Uterine smooth muscle cell (primary cell): ENCODE results near the gene FCMR. TPM values are rescaled to one million over a fixed set of nuclear protein-coding genes. Genes with fewer than 3 reads are reported as not detected.

ENCODE experiments used
- total RNA-seq: library from RNA; depleted of rRNA; stranded (reverse); fragments of >200 nt; gene quantifications from 2 replicates; pipeline ENCODE4 v1.2.3, GENCODE V29; 2014

Gene FCMR, protein sequence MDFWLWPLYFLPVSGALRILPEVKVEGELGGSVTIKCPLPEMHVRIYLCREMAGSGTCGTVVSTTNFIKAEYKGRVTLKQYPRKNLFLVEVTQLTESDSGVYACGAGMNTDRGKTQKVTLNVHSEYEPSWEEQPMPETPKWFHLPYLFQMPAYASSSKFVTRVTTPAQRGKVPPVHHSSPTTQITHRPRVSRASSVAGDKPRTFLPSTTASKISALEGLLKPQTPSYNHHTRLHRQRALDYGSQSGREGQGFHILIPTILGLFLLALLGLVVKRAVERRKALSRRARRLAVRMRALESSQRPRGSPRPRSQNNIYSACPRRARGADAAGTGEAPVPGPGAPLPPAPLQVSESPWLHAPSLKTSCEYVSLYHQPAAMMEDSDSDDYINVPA
- 0.11 and 0.37 TPM in 2 replicates for total RNA-seq

DNA sequence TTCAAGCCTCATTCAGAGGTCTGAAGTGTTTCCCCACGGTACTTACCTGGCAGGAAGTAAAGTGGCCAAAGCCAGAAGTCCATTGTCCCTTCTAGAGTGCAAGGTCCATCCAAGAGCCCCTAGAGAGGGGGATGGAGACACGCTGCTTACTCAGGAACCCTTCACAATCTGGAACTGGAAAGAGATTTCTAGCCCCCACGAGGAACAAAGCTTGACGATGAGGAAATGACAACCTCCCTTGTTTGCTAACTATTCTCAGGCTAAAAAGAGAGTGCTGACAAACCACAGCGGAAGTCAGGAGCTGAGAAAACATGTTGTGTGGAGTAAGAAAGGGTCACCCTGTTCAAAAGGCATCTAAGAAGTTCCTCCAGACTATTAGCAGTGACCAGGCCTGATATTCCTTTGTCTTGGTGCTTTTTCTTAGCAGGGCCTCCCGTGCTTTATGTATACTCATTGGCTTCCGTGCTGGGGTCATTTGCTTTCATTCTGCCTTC lies at the start of gene FCMR:
Gene FCMR, minus strand, starts transcription at position 170 of the 494 bp plus-strand sequence. Its CDS starts 87 bp downstream, at position 83.

DNA sequence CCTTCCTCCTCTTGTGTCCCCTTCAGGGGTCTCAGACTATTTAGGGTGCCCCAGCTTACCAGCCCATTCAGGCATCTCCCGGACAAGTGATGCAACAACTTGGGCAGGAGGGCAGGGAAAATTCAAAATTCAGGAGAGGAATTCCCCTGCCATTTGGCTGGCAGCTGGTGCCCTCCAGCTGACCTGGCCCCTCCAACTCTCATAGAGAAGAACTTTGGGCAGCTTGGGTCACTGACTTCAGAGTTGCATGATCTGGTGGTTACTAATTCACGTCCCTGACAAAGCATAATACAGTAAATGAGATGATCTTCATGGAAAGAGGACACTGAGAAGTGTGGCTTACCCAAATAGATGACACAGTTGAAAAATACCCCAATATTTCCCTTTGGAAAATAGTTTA lies 48.7 kb upstream of the FCMR start, which contains the start of gene FCAMR:
Gene FCAMR, minus strand, starts transcription at position 15 of the 400 bp plus-strand sequence. CDS start 335 bp downstream, outside the sequence.

DNA sequence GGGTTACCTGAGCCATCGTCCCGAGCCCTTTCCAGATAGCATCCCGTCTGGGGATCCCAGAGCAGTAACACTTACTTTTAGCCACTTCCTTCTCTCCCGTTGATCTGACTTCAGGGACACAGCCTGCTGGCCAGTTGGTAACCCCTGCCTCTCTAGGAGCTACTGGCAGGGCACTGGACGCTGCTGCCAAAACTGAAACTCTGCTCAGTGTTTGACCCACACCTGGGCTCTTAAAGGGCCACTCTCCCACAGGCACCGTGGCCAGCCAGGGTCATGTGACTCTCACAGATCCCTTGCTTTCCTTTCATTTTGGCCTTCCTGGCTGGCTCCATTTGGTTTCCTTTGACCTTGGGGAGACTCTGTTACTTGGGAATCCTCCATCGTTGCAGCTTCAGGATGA lies 24.5 kb upstream of the FCMR start, which contains the start of gene PIGR:
Gene PIGR, minus strand, starts transcription at position 206 of the 400 bp plus-strand sequence. CDS start 5,935 bp downstream, outside the sequence.

DNA sequence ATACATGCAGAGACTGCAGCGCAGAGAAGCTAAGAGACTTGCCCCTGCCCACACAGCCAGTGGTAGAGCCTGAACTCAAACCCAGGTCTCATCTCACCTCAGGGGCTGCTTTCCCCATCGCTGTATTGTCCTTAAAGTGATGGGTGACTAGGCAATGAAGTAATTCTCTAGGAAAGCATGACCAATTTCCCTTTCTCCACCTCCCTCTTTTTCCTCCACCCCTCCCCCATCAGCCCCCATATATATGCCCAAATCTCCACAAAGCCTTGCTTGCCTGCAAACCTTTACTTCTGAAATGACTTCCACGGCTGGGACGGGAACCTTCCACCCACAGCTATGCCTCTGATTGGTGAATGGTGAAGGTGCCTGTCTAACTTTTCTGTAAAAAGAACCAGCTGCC lies 24.6 kb downstream of the FCMR start, which contains the start of gene IL24:
Gene IL24, plus strand, starts transcription at position 269 of the 400 bp plus-strand sequence. CDS start 390 bp downstream, outside the sequence.

DNA sequence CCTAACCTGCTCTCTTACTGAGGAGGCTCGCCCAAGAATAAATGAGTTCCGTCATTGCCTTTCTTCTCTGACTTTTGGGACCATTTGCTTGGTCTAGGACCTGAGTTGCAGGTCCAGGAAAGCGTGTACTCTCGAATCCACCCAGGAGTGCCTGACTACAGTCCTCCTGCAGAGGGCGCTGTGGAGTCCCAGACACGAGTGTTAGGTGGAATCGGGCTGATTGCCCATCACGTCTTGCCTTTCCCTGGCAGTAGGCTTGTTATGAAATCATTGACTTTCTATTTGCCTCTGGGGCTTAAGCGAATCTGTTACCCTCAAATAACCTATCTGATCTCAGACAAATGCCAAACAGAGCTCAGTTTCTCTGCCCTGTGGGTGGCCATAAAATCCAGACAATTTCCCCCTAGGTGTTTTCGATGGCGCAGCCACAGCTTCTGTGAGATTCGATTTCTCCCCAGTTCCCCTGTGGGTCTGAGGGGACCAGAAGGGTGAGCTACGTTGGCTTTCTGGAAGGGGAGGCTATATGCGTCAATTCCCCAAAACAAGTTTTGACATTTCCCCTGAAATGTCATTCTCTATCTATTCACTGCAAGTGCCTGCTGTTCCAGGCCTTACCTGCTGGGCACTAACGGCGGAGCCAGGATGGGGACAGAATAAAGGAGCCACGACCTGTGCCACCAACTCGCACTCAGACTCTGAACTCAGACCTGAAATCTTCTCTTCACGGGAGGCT lies 56.6 kb downstream of the FCMR start, which contains the start of gene IL20:
Gene IL20, plus strand, starts transcription at position 685 of the 733 bp plus-strand sequence. CDS start 230 bp downstream, outside the sequence.

Other genes with a start within 250 kb of the FCMR start
- gene MAPKAPK2, start 237.0 kb downstream of the FCMR start, total RNA-seq = 30.2 and 30.4 TPM in 2 replicates
- gene IL19, start 151.2 kb downstream of the FCMR start, total RNA-seq = not detected in 2 replicates
- not detected in 2 replicates for gene IL10, start 149.4 kb downstream of the FCMR start, total RNA-seq
- 0.12 TPM in 1 of 2 replicates, not detected in the other for gene IL20, start 56.3 kb downstream of the FCMR start, total RNA-seq
- gene IL24, start 24.5 kb downstream of the FCMR start, total RNA-seq = 2.9 and 3.1 TPM in 2 replicates
- gene PIGR, start 24.5 kb upstream of the FCMR start, total RNA-seq = not detected in 2 replicates
- gene FCAMR, start 48.5 kb upstream of the FCMR start, total RNA-seq = not detected in 2 replicates
- gene C1orf116, start 110.8 kb upstream of the FCMR start, total RNA-seq = under 0.01 TPM in 2 replicates
- 9.1 and 10.5 TPM in 2 replicates for gene YOD1, start 129.3 kb upstream of the FCMR start, total RNA-seq
- 5.6 and 11.0 TPM in 2 replicates for gene PFKFB2, start 131.3 kb upstream of the FCMR start, total RNA-seq
- gene C4BPB, start 166.9 kb upstream of the FCMR start, total RNA-seq = not detected in 2 replicates
- not detected in 2 replicates for gene C4BPA, start 182.3 kb upstream of the FCMR start, total RNA-seq